Loucy (cell line): Measurements from ENCODE around the gene VAT1.

Experiments
- H2AFZ ChIP-seq: fragments of 200-600 bp; sonication (generic); 2 replicates; pipeline ENCODE4 v1.6.0; 2016; ENCODE audit warnings: antibody characterized with exemption, mild to moderate bottlenecking, low read length, moderate library complexity
- H3F3A ChIP-seq: fragments of 200-600 bp; 2 replicates; pipeline ENCODE4 v1.6.0; 2016; ENCODE audit warnings: antibody characterized with exemption, low read depth, mild to moderate bottlenecking
- H3K27me3 ChIP-seq: fragments of 200-600 bp; sonication (generic); 2 replicates; pipeline ENCODE4 v1.6.1; 2014; ENCODE audit warnings: low read length, mild to moderate bottlenecking; ENCODE audit not compliant: insufficient read depth, poor library complexity, severe bottlenecking
- H3K36me3 ChIP-seq: fragments of 200-600 bp; sonication (generic); 2 replicates; pipeline ENCODE4 v1.6.1; 2016; ENCODE audit warnings: low read length; ENCODE audit not compliant: insufficient read depth
- H3K4me1 ChIP-seq: fragments of 200-600 bp; sonication (generic); 2 replicates; pipeline ENCODE4 v1.5.1; 2014; ENCODE audit warnings: low read length, mild to moderate bottlenecking; ENCODE audit not compliant: insufficient read depth, poor library complexity, severe bottlenecking
- H3K4me2 ChIP-seq: fragments of 200-600 bp; sonication (generic); 2 replicates; pipeline ENCODE4 v1.6.0; 2014; ENCODE audit warnings: antibody characterized with exemption, low read length, low read depth, mild to moderate bottlenecking; ENCODE audit not compliant: poor library complexity, severe bottlenecking
- H3K4me3 ChIP-seq: fragments of 200-600 bp; sonication (generic); 2 replicates; pipeline ENCODE4 v1.5.1; 2014; ENCODE audit warnings: low read length, mild to moderate bottlenecking, mixed read lengths; ENCODE audit not compliant: poor library complexity, severe bottlenecking
- H3K79me2 ChIP-seq: fragments of 200-600 bp; sonication (generic); 2 replicates; pipeline ENCODE4 v1.6.1; 2014; ENCODE audit warnings: low read length; ENCODE audit not compliant: insufficient read depth
- H3K9ac ChIP-seq: fragments of 200-600 bp; sonication (generic); 2 replicates; pipeline ENCODE4 v1.6.0; 2014; ENCODE audit warnings: mild to moderate bottlenecking, low read depth, low read length, moderate library complexity; ENCODE audit not compliant: poor library complexity, severe bottlenecking
- H3K9me2 ChIP-seq: fragments of 200-600 bp; sonication (generic); replicated peaks from 2 replicates; pipeline ENCODE4 v1.6.1; 2016; ENCODE audit warnings: low read depth, low read length, mixed read lengths
- H3K9me3 ChIP-seq: fragments of 200-600 bp; sonication (generic); 2 replicates; pipeline ENCODE4 v1.6.1; 2014; ENCODE audit warnings: mild to moderate bottlenecking, antibody characterized with exemption, low read length, low read depth; ENCODE audit not compliant: insufficient read depth
- H4K20me1 ChIP-seq: fragments of 200-600 bp; sonication (generic); 2 replicates; pipeline ENCODE4 v1.6.0; 2014; ENCODE audit warnings: antibody characterized with exemption, low read length, mild to moderate bottlenecking; ENCODE audit not compliant: insufficient read depth, poor library complexity, severe bottlenecking
- CTCF ChIP-seq: fragments of 200-600 bp; sonication (generic); conservative IDR thresholded peaks from 2 replicates; pipeline ENCODE4 v1.5.1; 2014; ENCODE audit warnings: mild to moderate bottlenecking, antibody characterized with exemption, low read length
- EZH2phosphoT487 ChIP-seq: fragments of 200-600 bp; IDR thresholded peaks from 2 replicates; pipeline ENCODE4 v1.6.1; 2018; ENCODE audit warnings: antibody characterized with exemption, mild to moderate bottlenecking, moderate library complexity, borderline replicate concordance

Gene VAT1

GRCh38 chr17:43021741-43022512 is at the start of gene VAT1:
Gene VAT1 (minus strand): TSS chr17:43022385. CDS start chr17:43022322, 63 bp downstream.
- no peaks in the 10 kb centered on the region for H3K9me3 ChIP-seq
- H2AFZ ChIP-seq = peak within 1 kb of the TSS; percentile 96
- H3K4me1 ChIP-seq = peaks cover 45% of the 10 kb centered on the region

GRCh38 chr17:43070872-43071271 is 48.7 kb upstream of the VAT1 start:
- no peak overlapping the region for H3K9ac ChIP-seq
- no peak overlapping the region for H3K4me2 ChIP-seq
- H2AFZ ChIP-seq = no peak overlapping the region
- TF ChIP-seq CTCF = no peak
- no peak for TF ChIP-seq EZH2phosphoT487
- no peaks in the 10 kb centered on the region for H4K20me1 ChIP-seq
- H3K4me3 ChIP-seq = no peak overlapping the region
- no peaks in the 10 kb centered on the region for H3K27me3 ChIP-seq
- no peaks in the 10 kb centered on the region for H3K79me2 ChIP-seq
- H3K36me3 ChIP-seq = peaks cover 41% of the 10 kb centered on the region; the same call in 1 of the 2 replicates
- no peaks in the 10 kb centered on the region for H3K9me3 ChIP-seq
- no peaks in the 10 kb centered on the region for H3F3A ChIP-seq
- H3K9me2 ChIP-seq = no peaks in the 10 kb centered on the region
- H3K4me1 ChIP-seq = no peaks in the 10 kb centered on the region

More at GRCh38 chr17:43021741-43022512, at the start of gene VAT1:
- Histone ChIP-seq H4K20me1 (peaks cover 24% of the 10 kb centered on the region), H3K4me3 (peak within 1 kb of the TSS; percentile 92), H3K36me3 (peaks cover 4% of the 10 kb centered on the region; the same call in 1 of the 2 replicates), H3K9me2 (no peaks in the 10 kb centered on the region), H3K4me2 (peak within 1 kb of the TSS; percentile 91), H3K27me3 (no peaks in the 10 kb centered on the region), H3F3A (peaks cover 11% of the 10 kb centered on the region; the same call in 1 of the 2 replicates), H3K9ac (peak within 1 kb of the TSS; percentile 94), H3K79me2 (peaks cover 42% of the 10 kb centered on the region)
- TF ChIP-seq EZH2phosphoT487 = no peak
- TF ChIP-seq CTCF = 0 out of 2 replicates have a peak, but pooled peaks have one; percentile 8

GRCh38 chr17:43070257-43070656 is 48.1 kb upstream of the VAT1 start:
- Histone ChIP-seq H3K9me2 (no peaks in the 10 kb centered on the region), H4K20me1 (no peaks in the 10 kb centered on the region), H2AFZ (no peak overlapping the region), H3K4me1 (no peaks in the 10 kb centered on the region), H3K9me3 (no peaks in the 10 kb centered on the region), H3K79me2 (no peaks in the 10 kb centered on the region), H3K4me2 (no peak overlapping the region), H3K27me3 (no peaks in the 10 kb centered on the region), H3K4me3 (no peak overlapping the region), H3K9ac (no peak overlapping the region), H3K36me3 (peaks cover 41% of the 10 kb centered on the region; the same call in 1 of the 2 replicates), H3F3A (no peaks in the 10 kb centered on the region)
- TF ChIP-seq CTCF (no peak), EZH2phosphoT487 (no peak)
